ENCODE results near the gene EFCAB6. TPM values are rescaled to one million over a fixed set of nuclear protein-coding genes. Genes with fewer than 3 reads are reported as not detected.

EFCAB6 gene
- polyA plus RNA-seq, 1 donor from 2014 or later: not detected

GRCh38 chr22:43540529-43540923, 271.6 kb downstream of the EFCAB6 start:
- Mint-ChIP-seq H3K36me3 (peaks cover 1% of the 10 kb centered on the region), H3K27ac (no peak overlapping the region), H3K9me3 (peaks cover 0 to 3% (median 0%) of the 10 kb centered on the region in 3 donors), H3K27me3 (peaks cover 15% of the 10 kb centered on the region), H3K4me1 (no peaks in the 10 kb centered on the region), H3K4me3 (no peak overlapping the region)

- peaks cover 16% of the 10 kb centered on the region for H3K27me3 Mint-ChIP-seq
- H3K4me1 Mint-ChIP-seq: no peaks in the 10 kb centered on the region
- no peak overlapping the region for H3K4me3 Mint-ChIP-seq
- peaks cover 0 to 3% (median 0%) of the 10 kb centered on the region in 3 donors for H3K9me3 Mint-ChIP-seq
- H3K36me3 Mint-ChIP-seq: peaks cover 1% of the 10 kb centered on the region
- H3K27ac Mint-ChIP-seq: peak overlapping the region in 1 of 3 donors; percentile 53
Observed at GRCh38 chr22:43539572-43540528, 272.3 kb downstream of the EFCAB6 start.

GRCh38 chr22:43537019-43537585, 275.0 kb downstream of the EFCAB6 start:
- peaks cover 1% of the 10 kb centered on the region for H3K36me3 Mint-ChIP-seq
- H3K27ac Mint-ChIP-seq: no peak overlapping the region
- H3K4me1 Mint-ChIP-seq: no peaks in the 10 kb centered on the region
- no peak overlapping the region for H3K4me3 Mint-ChIP-seq
- H3K27me3 Mint-ChIP-seq: peaks cover 15% of the 10 kb centered on the region
- peaks cover 0 to 3% (median 0%) of the 10 kb centered on the region in 3 donors for H3K9me3 Mint-ChIP-seq

GRCh38 chr22:43535741-43536140, 276.4 kb downstream of the EFCAB6 start:
- H3K4me1 Mint-ChIP-seq: no peaks in the 10 kb centered on the region
- peaks cover 1% of the 10 kb centered on the region for H3K36me3 Mint-ChIP-seq
- peaks cover 0 to 3% (median 0%) of the 10 kb centered on the region in 3 donors for H3K9me3 Mint-ChIP-seq
- H3K27ac Mint-ChIP-seq: no peak overlapping the region
- peaks cover 15% of the 10 kb centered on the region for H3K27me3 Mint-ChIP-seq
- H3K4me3 Mint-ChIP-seq: no peak overlapping the region

- peaks cover 0 to 3% (median 0%) of the 10 kb centered on the region in 3 donors for H3K9me3 Mint-ChIP-seq
- no peaks in the 10 kb centered on the region for H3K4me1 Mint-ChIP-seq
- peaks cover 1% of the 10 kb centered on the region for H3K36me3 Mint-ChIP-seq
- H3K27me3 Mint-ChIP-seq: peaks cover 15% of the 10 kb centered on the region
- no peak overlapping the region for H3K27ac Mint-ChIP-seq
- H3K4me3 Mint-ChIP-seq: no peak overlapping the region
Observed at GRCh38 chr22:43535336-43535735, 276.8 kb downstream of the EFCAB6 start.

DNA sequence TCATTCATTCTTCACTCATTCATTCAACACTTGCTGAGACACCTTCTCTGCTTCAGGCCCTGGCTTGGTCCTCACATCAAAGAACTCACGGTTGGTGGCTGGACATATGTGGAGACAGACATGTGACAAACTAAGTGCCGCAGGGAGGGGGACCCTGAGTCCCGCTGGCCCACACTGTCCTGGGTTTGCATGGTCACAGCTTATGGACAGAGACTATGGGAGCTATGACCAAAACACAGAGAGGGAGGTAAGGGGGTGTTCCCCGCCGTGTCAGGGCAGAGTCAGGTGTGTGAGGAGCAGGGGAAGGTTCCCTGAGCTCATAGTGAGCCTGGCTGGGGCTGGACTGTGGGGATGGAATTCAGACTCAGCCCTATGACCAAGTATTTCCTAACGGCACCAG, 277.2 kb downstream of the EFCAB6 start:
- Mint-ChIP-seq H3K27ac (no peak overlapping the region), H3K9me3 (peaks cover 0 to 3% (median 0%) of the 10 kb centered on the region in 3 donors), H3K4me3 (no peak overlapping the region), H3K4me1 (no peaks in the 10 kb centered on the region), H3K36me3 (peaks cover 1% of the 10 kb centered on the region), H3K27me3 (peaks cover 15% of the 10 kb centered on the region)

DNA sequence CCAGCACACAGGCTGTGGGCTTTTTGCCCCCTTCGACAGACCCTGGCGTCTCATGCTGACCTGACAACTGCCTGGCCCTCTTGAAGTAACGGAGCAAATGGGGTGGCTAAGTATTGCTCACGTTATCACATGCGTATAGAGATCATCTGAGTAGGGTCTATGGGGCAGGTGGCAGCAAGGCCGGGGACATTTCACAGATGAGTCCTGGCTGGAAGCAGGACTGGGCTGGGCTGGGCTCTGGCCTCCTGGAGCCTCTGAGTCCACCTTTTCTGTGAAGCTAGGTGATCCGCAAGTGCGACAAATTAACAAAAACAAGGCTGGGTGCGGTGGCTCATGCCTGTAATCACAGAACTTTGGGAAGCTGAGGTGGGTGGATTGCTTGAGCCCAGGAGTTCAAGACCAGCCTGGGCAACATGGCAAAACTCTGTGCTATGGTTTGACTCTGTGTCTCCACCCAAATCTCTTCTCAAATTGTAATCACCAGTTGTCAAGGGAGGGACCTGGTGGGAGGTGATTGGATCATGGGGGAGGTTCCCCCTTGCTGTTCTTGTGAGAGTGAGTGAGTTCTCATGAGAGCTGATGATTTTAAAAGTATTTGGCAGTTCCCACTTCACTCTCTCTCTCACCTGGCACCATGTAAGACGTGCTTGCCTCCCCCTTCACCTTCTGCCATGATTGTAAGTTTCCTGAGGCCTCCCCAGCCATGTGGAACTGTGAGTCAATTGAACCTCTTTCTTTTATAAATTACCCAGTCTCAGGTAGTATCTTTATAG, 278.3 kb downstream of the EFCAB6 start:
- peak overlapping the region in 1 of 3 donors; percentile 39 for H3K27ac Mint-ChIP-seq
- no peaks in the 10 kb centered on the region for H3K4me1 Mint-ChIP-seq
- H3K36me3 Mint-ChIP-seq: peaks cover 1% of the 10 kb centered on the region
- peaks cover 11% of the 10 kb centered on the region for H3K27me3 Mint-ChIP-seq
- peaks cover 0 to 6% (median 0%) of the 10 kb centered on the region in 3 donors for H3K9me3 Mint-ChIP-seq
- peak overlapping the region in 1 of 4 donors; percentile 6 for H3K4me3 Mint-ChIP-seq

DNA sequence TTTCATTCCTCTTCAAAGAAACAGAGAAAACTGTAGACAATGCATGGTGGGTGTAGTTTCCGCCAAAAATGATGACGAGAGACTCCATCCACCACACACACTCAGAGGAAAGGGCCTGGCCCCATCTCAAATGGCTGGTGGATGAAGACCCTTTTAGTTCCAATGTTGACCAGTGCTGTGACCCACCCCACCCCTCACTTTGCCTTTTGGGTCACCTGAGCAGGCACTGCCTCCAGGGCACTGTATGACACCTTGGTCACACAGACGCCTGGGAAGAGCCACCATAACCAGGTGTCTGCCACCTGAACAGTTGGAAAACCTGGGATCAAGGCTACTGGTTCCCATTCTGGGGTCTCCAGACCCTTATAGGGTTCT, 279.0 kb downstream of the EFCAB6 start:
- Mint-ChIP-seq H3K36me3 (peaks cover 1% of the 10 kb centered on the region), H3K4me1 (no peaks in the 10 kb centered on the region), H3K27ac (peak overlapping the region in 1 of 3 donors; percentile 23), H3K4me3 (no peak overlapping the region), H3K27me3 (peaks cover 9% of the 10 kb centered on the region), H3K9me3 (peaks cover 0 to 6% (median 0%) of the 10 kb centered on the region in 3 donors)

DNA sequence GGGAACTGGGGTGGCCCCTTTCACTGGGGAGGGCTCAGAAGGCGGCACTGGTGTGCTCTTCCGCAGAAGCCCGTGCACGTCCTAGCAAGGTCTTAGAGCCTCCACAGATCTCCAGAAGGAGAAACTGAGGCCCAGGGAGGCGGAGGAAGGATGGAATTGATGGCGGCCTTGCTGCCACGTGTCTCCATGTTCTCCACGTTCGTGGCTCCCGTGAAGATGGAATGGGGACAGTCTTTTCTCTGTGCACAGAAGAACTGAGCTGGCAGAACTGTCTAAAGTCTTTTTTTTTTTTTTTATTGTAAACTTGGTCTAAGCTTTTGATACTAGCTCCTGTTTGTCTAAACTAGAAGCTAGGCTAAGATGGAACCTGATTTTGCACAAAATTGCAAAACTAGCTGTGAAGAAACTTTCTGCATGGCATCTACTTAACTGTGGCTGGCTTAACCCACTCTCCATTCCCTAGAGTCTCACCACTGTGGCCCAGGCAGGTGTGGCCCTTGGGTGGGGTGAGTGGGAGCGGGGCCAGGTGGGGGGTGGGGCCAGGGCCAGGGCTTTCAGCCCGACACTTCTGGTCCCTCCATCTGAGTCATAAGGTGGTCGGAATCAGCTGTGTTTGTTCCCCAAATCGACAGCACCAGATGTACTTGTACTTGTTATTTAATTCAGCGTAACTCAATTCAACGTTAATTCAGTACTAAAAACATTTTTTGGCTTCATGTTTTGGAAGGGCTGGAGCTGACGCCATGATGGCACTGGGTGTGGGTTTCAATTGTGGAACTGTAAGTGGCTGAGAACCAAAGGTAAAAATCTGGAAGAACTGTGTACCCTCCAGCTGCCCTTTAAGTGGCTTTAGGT, 279.6 kb downstream of the EFCAB6 start:
- H3K4me1 Mint-ChIP-seq: no peaks in the 10 kb centered on the region
- H3K36me3 Mint-ChIP-seq: no peaks in the 10 kb centered on the region
- H3K27me3 Mint-ChIP-seq: peaks cover 6% of the 10 kb centered on the region
- no peak overlapping the region for H3K4me3 Mint-ChIP-seq
- peaks cover 0 to 6% (median 0%) of the 10 kb centered on the region in 3 donors for H3K9me3 Mint-ChIP-seq
- H3K27ac Mint-ChIP-seq: peak overlapping the region in 1 of 3 donors; percentile 23

GRCh38 chr22:43531651-43532050, 280.5 kb downstream of the EFCAB6 start:
- no peaks in the 10 kb centered on the region for H3K4me1 Mint-ChIP-seq
- H3K36me3 Mint-ChIP-seq: no peaks in the 10 kb centered on the region
- H3K9me3 Mint-ChIP-seq: peaks cover 0 to 3% (median 0%) of the 10 kb centered on the region in 3 donors
- no peak overlapping the region for H3K27ac Mint-ChIP-seq
- peaks cover 6% of the 10 kb centered on the region for H3K27me3 Mint-ChIP-seq
- no peak overlapping the region for H3K4me3 Mint-ChIP-seq

DNA sequence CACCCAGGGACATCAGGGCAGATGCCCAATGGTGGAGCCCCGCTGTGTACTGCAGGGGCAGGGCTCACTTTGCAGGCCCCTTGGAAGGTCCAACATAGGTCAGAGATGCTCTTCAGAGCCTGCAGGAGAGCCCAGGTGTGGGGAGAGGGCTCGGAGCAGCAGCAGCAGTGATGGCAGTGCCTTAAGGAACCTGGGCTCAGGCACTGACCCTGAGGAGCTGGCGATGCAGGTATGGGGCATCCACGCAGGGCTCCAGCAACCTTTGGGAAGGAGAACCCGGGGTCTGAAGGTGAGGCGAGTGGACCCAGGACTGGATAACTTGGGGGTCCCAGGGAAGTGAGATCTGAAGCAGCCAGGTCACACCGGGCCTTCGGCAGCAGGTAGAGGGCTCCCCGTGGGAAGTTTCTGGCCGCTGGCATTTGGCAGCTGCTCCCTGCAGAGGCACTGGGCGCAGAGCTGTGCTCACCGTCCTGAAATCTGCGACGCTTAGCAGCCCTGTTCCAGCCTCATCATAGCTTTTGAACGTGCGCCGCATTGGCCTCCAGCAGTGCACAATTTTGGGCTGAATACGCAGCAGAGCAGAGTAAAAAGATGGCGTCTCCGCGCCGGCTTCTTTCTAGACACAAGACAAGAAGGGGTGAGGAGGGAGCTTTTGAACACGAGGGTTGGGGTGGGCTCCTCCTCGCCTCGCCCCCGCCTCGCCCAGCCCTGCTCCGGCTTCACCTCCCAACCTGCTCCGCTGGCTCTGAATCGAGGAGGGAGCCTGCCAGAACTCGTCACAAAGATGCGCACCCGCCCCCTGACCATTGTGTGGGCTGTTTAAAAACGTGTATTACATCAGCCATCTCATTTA, 281.5 kb downstream of the EFCAB6 start:
- Mint-ChIP-seq H3K9me3 (peaks cover 0 to 3% (median 0%) of the 10 kb centered on the region in 3 donors), H3K36me3 (no peaks in the 10 kb centered on the region), H3K27ac (no peak overlapping the region), H3K4me1 (no peaks in the 10 kb centered on the region), H3K4me3 (no peak overlapping the region), H3K27me3 (peaks cover 6% of the 10 kb centered on the region)

DNA sequence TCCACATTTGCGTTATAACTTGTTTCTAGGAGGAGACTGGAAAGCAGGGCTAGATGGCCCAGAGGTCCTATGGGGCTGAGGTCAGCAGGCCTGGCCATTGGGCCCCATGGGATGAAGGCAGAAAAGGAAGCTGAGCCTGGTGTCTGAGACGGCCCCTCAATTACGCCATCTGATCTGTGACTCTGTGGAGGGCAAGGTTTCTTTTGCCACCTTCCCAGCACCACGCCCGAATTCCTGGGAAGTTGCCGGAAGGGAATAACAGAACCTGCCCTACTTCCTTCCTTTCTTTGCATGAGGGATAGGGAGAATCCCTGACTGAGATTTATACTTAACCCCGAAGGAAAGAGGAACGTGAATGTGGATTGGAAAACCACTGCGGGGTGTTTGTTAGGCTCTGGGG, 282.2 kb downstream of the EFCAB6 start:
- H3K27ac Mint-ChIP-seq: peak overlapping the region in 1 of 3 donors; percentile 9
- H3K9me3 Mint-ChIP-seq: peaks cover 0 to 3% (median 0%) of the 10 kb centered on the region in 3 donors
- no peaks in the 10 kb centered on the region for H3K4me1 Mint-ChIP-seq
- peaks cover 7% of the 10 kb centered on the region for H3K27me3 Mint-ChIP-seq
- H3K36me3 Mint-ChIP-seq: no peaks in the 10 kb centered on the region
- no peak overlapping the region for H3K4me3 Mint-ChIP-seq

- H3K27me3 Mint-ChIP-seq: peaks cover 5% of the 10 kb centered on the region
- no peak overlapping the region for H3K4me3 Mint-ChIP-seq
- no peaks in the 10 kb centered on the region for H3K4me1 Mint-ChIP-seq
- H3K9me3 Mint-ChIP-seq: peaks cover 0 to 3% (median 0%) of the 10 kb centered on the region in 3 donors
- peak overlapping the region in 1 of 3 donors; percentile 9 for H3K27ac Mint-ChIP-seq
- no peaks in the 10 kb centered on the region for H3K36me3 Mint-ChIP-seq
Observed at GRCh38 chr22:43529461-43529860, 282.6 kb downstream of the EFCAB6 start.

Measured in IgD-negative memory B cell (primary cell).